K562 (cell line): ENCODE results near the gene LETM1.

Experiments used
- BRD9 ChIP-seq: fragments of 450-650 bp; IDR thresholded peaks from 2 replicates; pipeline ENCODE4 v1.6.1; 2018; ENCODE audit warnings: low read depth; ENCODE audit not compliant: partially characterized antibody
- CREB1 ChIP-seq, 2 experiments: sonication (generic) in 1 of 2; formaldehyde crosslinking in 1 of 2; IDR thresholded peaks; 2 replicates each; pipeline versions ENCODE4 v1.6.1 to v1.8.0; 2012 to 2022; ENCODE audit warnings: inconsistent platforms in 1 of 2, mild to moderate bottlenecking in 1 of 2, missing genetic modification reagents in 1 of 2, moderate library complexity in 1 of 2
- FOXK1 ChIP-seq: sonication (generic); formaldehyde crosslinking; IDR thresholded peaks from 2 replicates; pipeline ENCODE4 v1.8.0; 2022; ENCODE audit warnings: missing genetic modification reagents, mild to moderate bottlenecking, borderline replicate concordance
- MEF2A ChIP-seq: IDR thresholded peaks from 2 replicates; pipeline ENCODE4 v1.6.1; 2011; ENCODE audit warnings: low read depth, mild to moderate bottlenecking, low read length, moderate library complexity; ENCODE audit not compliant: control insufficient read depth
- NFIC ChIP-seq: fragments of 450-650 bp; IDR thresholded peaks from 2 replicates; pipeline ENCODE4 v1.6.1; 2017; ENCODE audit warnings: mild to moderate bottlenecking, inconsistent platforms
- POLR2AphosphoS5 ChIP-seq: IDR thresholded peaks from 2 replicates; pipeline ENCODE4 v1.6.1; 2011; ENCODE audit warnings: mild to moderate bottlenecking, low read depth, low read length, moderate library complexity; ENCODE audit not compliant: control insufficient read depth, insufficient read depth
- XRCC4 ChIP-seq: IDR thresholded peaks from one replicate; pipeline ENCODE4 v1.6.1; 2011; ENCODE audit not compliant: insufficient read depth, insufficient read length; ENCODE audit errors: extremely low read depth
- ZBTB12 ChIP-seq: fragments of 250-450 bp; sonication (Bioruptor Pico); IDR thresholded peaks from 2 replicates; pipeline ENCODE4 v1.4.0; 2020
- ZNF3 ChIP-seq: fragments of 250-450 bp; sonication (Bioruptor Pico); IDR thresholded peaks from 2 replicates; pipeline ENCODE4 v1.5.0; 2021; ENCODE audit warnings: mild to moderate bottlenecking, moderate library complexity
- TF ChIP-seq, protein P1 (sequence below), 3 experiments: IDR thresholded peaks in 2 of 3; conservative IDR thresholded peaks in 1 of 3; 2 replicates each; pipeline ENCODE4 v1.5.1; 2011 to 2012; ENCODE audit warnings: low read length in 3 of 3, mild to moderate bottlenecking in 3 of 3, control low read depth in 2 of 3, improper control_type of control experiment in 1 of 3, inconsistent platforms in 1 of 3, low read depth in 1 of 3, mixed read lengths in 1 of 3, moderate library complexity in 1 of 3; ENCODE audit not compliant: insufficient read depth in 2 of 3
- TF ChIP-seq, protein P2 (sequence below): sonication (generic); formaldehyde crosslinking; IDR thresholded peaks from 2 replicates; pipeline ENCODE4 v1.8.1; 2022; ENCODE audit warnings: missing genetic modification reagents

DNA sequence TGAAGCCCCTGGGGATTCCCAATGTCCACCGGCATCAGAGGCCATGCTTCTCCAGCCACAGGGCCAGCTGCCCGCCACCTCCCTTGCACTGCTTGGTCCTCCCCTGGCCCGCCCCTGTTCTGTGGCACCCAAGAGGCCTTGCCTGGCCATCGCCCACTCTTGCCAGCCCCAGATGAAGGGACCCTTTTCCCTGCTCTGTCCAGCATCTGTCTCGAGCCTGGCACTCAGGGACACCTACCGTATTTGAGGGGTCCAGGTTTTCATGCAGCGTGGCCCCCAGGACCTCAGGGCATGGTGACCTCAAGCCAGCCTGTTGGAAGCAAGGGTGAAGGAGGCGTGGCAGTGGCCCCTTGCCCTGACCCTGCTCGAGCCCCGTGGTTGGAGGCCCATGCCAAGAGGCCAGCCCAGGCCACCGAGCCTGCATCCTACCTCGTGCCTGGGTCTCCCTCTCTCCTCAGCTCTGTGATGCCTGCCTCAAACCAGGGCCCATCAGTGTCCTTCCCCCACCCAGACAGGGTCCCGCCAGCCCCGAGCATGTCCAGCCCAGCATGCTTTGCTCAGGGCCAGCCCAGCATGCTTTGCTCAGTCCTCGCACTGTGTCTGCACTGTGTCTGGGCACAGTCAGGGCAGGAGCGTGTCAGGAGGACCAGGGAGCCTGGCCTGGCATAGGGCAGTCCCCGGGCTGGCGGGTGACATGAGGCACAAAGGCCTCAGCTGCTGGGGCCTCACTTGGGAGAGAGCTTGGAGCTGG is 77.1 kb downstream of the LETM1 start:
- TF ChIP-seq, protein P1, sequence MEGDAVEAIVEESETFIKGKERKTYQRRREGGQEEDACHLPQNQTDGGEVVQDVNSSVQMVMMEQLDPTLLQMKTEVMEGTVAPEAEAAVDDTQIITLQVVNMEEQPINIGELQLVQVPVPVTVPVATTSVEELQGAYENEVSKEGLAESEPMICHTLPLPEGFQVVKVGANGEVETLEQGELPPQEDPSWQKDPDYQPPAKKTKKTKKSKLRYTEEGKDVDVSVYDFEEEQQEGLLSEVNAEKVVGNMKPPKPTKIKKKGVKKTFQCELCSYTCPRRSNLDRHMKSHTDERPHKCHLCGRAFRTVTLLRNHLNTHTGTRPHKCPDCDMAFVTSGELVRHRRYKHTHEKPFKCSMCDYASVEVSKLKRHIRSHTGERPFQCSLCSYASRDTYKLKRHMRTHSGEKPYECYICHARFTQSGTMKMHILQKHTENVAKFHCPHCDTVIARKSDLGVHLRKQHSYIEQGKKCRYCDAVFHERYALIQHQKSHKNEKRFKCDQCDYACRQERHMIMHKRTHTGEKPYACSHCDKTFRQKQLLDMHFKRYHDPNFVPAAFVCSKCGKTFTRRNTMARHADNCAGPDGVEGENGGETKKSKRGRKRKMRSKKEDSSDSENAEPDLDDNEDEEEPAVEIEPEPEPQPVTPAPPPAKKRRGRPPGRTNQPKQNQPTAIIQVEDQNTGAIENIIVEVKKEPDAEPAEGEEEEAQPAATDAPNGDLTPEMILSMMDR (IDR thresholded peaks at IDR 0.05 in 2 of 3, conservative IDR thresholded peaks at IDR 0.05 in 1 of 3; ENCODE audit: insufficient read depth in 2 of 3, low read depth in 1 of 3, low read length in 3 of 3), result no peak
- TF ChIP-seq ZNF3 (CRISPR knock-in tag), result no peak
- TF ChIP-seq CREB1 (IDR thresholded peaks at IDR 0.05), result no peak
- no peak for TF ChIP-seq CREB1 (CRISPR knock-in tag; IDR thresholded peaks at IDR 0.05)
- TF ChIP-seq, protein P2, sequence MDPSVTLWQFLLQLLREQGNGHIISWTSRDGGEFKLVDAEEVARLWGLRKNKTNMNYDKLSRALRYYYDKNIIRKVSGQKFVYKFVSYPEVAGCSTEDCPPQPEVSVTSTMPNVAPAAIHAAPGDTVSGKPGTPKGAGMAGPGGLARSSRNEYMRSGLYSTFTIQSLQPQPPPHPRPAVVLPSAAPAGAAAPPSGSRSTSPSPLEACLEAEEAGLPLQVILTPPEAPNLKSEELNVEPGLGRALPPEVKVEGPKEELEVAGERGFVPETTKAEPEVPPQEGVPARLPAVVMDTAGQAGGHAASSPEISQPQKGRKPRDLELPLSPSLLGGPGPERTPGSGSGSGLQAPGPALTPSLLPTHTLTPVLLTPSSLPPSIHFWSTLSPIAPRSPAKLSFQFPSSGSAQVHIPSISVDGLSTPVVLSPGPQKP, result no peak
- TF ChIP-seq MEF2A, result no peak
- no peak for TF ChIP-seq POLR2AphosphoS5
- no peak for TF ChIP-seq XRCC4
- no peak for TF ChIP-seq ZBTB12 (CRISPR knock-in tag)
- no peak for TF ChIP-seq BRD9
- no peak for TF ChIP-seq NFIC
- no peak for TF ChIP-seq FOXK1 (CRISPR knock-in tag)
